B cell (primary cell): ENCODE measurements around the gene BTN3A1. TPM values are rescaled to one million over a fixed set of nuclear protein-coding genes. Genes with fewer than 3 reads are reported as not detected.

Source experiments
- ATAC-seq: fragments of 200-7000 bp; cut with Tn5 transposase; one replicate; pipeline ENCODE4 v1.10.0; 2021; ENCODE audit warnings: low read depth, mild to moderate bottlenecking, moderate number of reproducible peaks, moderate library complexity
- CTCF ChIA-PET: fragments of 350-600 bp; sonication (Branson Sonifier 250); formaldehyde crosslinking; loops from one replicate; lab custom pipeline; 2021; ENCODE audit warnings: antibody characterized with exemption, inconsistent platforms; lab: Charles Lee
- POLR2A ChIA-PET: fragments of 350-600 bp; sonication (Branson Sonifier 250); formaldehyde crosslinking; loops from one replicate; lab custom pipeline; 2021; ENCODE audit warnings: antibody characterized with exemption; lab: Charles Lee
- DNase-seq: peaks from one replicate; pipeline ENCODE4 v3.0.0; 2013
- H2AFZ ChIP-seq: 2 replicates; pipeline ENCODE4 v1.6.1; 2012; ENCODE audit warnings: mild to moderate bottlenecking, low read depth, low read length; ENCODE audit not compliant: insufficient read depth, poor library complexity, severe bottlenecking
- H3K27ac ChIP-seq, 2 donors: 1 replicate in 1 of 2; 2 replicates in 1 of 2; pipeline ENCODE4 v1.5.1; 2012 to 2013; ENCODE audit warnings: low read length in 2 of 2, mild to moderate bottlenecking in 2 of 2, moderate library complexity in 1 of 2
- H3K27me3 ChIP-seq, 4 experiments: fragments of 200-600 bp in 1 of 4; sonication (generic) in 1 of 4; replicated peaks in 1 of 4; 1 replicate in 2 of 4; 2 replicates in 2 of 4; pipeline versions ENCODE4 v1.6.1 to v1.7.0; 2013 to 2016; ENCODE audit warnings: low read length in 3 of 4, mild to moderate bottlenecking in 2 of 4, mixed read lengths in 1 of 4, moderate library complexity in 1 of 4; ENCODE audit not compliant: insufficient read depth in 4 of 4, control insufficient read depth in 3 of 4; ENCODE audit errors: control extremely low read depth in 1 of 4
- H3K36me3 ChIP-seq, 2 experiments: replicated peaks in 1 of 2; 1 replicate in 1 of 2; 2 replicates in 1 of 2; pipeline versions ENCODE4 v1.6.1 to v1.7.1; 2013; ENCODE audit warnings: low read length in 1 of 2; ENCODE audit not compliant: insufficient read depth in 2 of 2, control insufficient read depth in 1 of 2; ENCODE audit errors: control extremely low read depth in 1 of 2, extremely low read depth in 1 of 2
- H3K4me1 ChIP-seq, 2 donors: fragments of 200-600 bp in 1 of 2; sonication (generic) in 1 of 2; 1 replicate in 1 of 2; 2 replicates in 1 of 2; pipeline versions ENCODE4 v1.5.1 to v1.6.1; 2013 to 2017; ENCODE audit warnings: low read length in 2 of 2; ENCODE audit not compliant: control insufficient read depth in 2 of 2, insufficient read depth in 2 of 2
- H3K4me2 ChIP-seq: replicated peaks from 2 replicates; pipeline ENCODE3; 2012; ENCODE audit warnings: mild to moderate bottlenecking, low read depth, low read length; ENCODE audit not compliant: poor library complexity, severe bottlenecking
- H3K4me3 ChIP-seq, 5 experiments: fragments of 200-600 bp in 1 of 5; sonication (generic) in 1 of 5; 1 replicate in 3 of 5; 2 replicates in 2 of 5; pipeline versions ENCODE4 v1.5.1 to v1.7.0; 2011 to 2016; ENCODE audit warnings: low read length in 4 of 5, mild to moderate bottlenecking in 4 of 5, low read depth in 2 of 5, control low read depth in 1 of 5, moderate library complexity in 1 of 5; ENCODE audit not compliant: insufficient read depth in 1 of 5; ENCODE audit errors: control extremely low read depth in 1 of 5, extremely low read depth in 1 of 5
- H3K79me2 ChIP-seq: fragments of 200-600 bp; sonication (generic); one replicate; pipeline ENCODE4 v1.6.0; 2016; ENCODE audit warnings: low read length; ENCODE audit not compliant: control insufficient read depth, insufficient read depth
- H3K9ac ChIP-seq: fragments of 200-600 bp; sonication (generic); 2 replicates; pipeline ENCODE4 v1.6.1; 2017; ENCODE audit warnings: mild to moderate bottlenecking, low read length, moderate library complexity
- H3K9me3 ChIP-seq, 3 donors: one replicate each; pipeline versions ENCODE4 v1.6.1 to v1.7.1; 2013; ENCODE audit warnings: low read length in 2 of 3; ENCODE audit not compliant: control insufficient read depth in 2 of 3, insufficient read depth in 1 of 3; ENCODE audit errors: control extremely low read depth in 1 of 3
- H4K20me1 ChIP-seq: 2 replicates; pipeline ENCODE4 v1.6.0; 2012; ENCODE audit warnings: mild to moderate bottlenecking, low read length; ENCODE audit not compliant: insufficient read depth, control insufficient read depth, poor library complexity, severe bottlenecking
- H3K27ac Mint-ChIP-seq: one replicate; pipeline ENCODE4 v1.8.0; 2021; ENCODE audit warnings: mixed read lengths
- H3K27me3 Mint-ChIP-seq: one replicate; pipeline ENCODE4 v1.8.0; 2021; ENCODE audit warnings: mixed read lengths
- H3K4me1 Mint-ChIP-seq: one replicate; pipeline ENCODE4 v1.8.0; 2021; ENCODE audit warnings: mixed read lengths
- H3K4me3 Mint-ChIP-seq: one replicate; pipeline ENCODE4 v1.8.0; 2021; ENCODE audit warnings: mixed read lengths
- H3K9me3 Mint-ChIP-seq: one replicate; pipeline ENCODE4 v1.8.0; 2022; ENCODE audit warnings: mixed read lengths; ENCODE audit not compliant: insufficient read depth
- EZH2 ChIP-seq: IDR thresholded peaks from 2 replicates; pipeline ENCODE4 v1.6.1; 2012; ENCODE audit warnings: borderline replicate concordance, low read depth, mild to moderate bottlenecking, moderate library complexity, low read length; ENCODE audit not compliant: insufficient read depth, poor library complexity, severe bottlenecking
- WGBS: methylation state at CpG from one replicate; pipeline ENCODE4 v1.1.5; 2013; ENCODE audit warnings: missing lambda C conversion rate; ENCODE audit not compliant: insufficient coverage; 5-methylcytosine and 5-hydroxymethylcytosine counted together
- intact Hi-C: fragments of 100-400 bp; cut with micrococcal nuclease; formaldehyde crosslinking; loops from one replicate; pipeline ENCODE4 v1.10.0; 2022
- polyA plus RNA-seq: library from polyadenylated mRNA; depleted of rRNA; stranded (reverse); fragments of >200 nt; gene quantifications from 2 replicates; pipeline ENCODE4 v1.2.3, GENCODE V29; 2012
- total RNA-seq, 2 donors: library from RNA; stranded (reverse); fragments of 120-200 nt in 1 of 2; gene quantifications; 1 replicate in 1 of 2; 2 replicates in 1 of 2; pipeline versions ENCODE4 v1.2.3 to v1.2.4, GENCODE V29; 2013 to 2022
- TF ChIP-seq, protein P1 (sequence below): fragments of 200-600 bp; IDR thresholded peaks from one replicate; pipeline ENCODE4 v1.8.0; 2022; ENCODE audit warnings: antibody characterized with exemption, mild to moderate bottlenecking

The BTN3A1 gene
- total and polyA plus RNA-seq, 2 donors (not counting 1 experiment from before 2014, with no cell fraction given) = 133 to 175 TPM

DNA sequence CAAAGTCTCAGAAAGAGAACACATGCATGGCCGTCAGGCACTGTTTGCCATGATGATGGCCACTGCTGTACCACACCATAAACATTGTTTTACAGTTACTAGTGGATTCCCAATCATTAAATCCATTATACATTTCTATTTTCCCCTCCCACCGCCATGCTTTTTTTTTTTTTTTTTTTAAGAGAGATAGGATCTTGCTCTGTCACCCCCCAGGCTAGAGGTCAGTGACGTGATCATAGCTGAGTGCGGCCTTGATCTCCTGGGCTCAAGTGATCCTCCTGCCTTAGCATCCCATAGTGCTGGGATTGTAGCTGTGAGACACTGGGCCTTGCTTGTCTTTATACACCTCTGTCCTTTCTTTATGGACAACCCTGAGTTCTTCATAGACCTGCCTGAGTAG lies 33.9 kb downstream of the BTN3A1 start:
- H3K4me2 ChIP-seq = no peak overlapping the region
- no peak overlapping the region for H3K4me3 ChIP-seq
- peaks cover 8% of the 10 kb centered on the region for H3K9me3 Mint-ChIP-seq
- DNase-seq (no peak), ATAC-seq (no peak)
- no peak for TF ChIP-seq EZH2
- H3K4me3 Mint-ChIP-seq = no peak overlapping the region
- H2AFZ ChIP-seq = no peak overlapping the region
- peaks cover 8 to 10% of the 10 kb centered on the region in 2 donors for H3K4me1 ChIP-seq
- no peaks in the 10 kb centered on the region for H3K36me3 ChIP-seq
- CTCF ChIA-PET = interaction anchor here (0.9 to 1.2 kb wide), 2 partner anchors 10 to 16 kb away, joined by 3 to 4 read pairs; no protein-coding TSS in a partner anchor
- intact Hi-C loops = no loop called here
- no peaks in the 10 kb centered on the region for H4K20me1 ChIP-seq
- H3K4me1 Mint-ChIP-seq = peaks cover 14% of the 10 kb centered on the region
- peaks cover 8% of the 10 kb centered on the region for H3K79me2 ChIP-seq
- peaks cover 0 to 5% (median 4%) of the 10 kb centered on the region in 3 donors for H3K9me3 ChIP-seq
- 100% methylated on average over 3 of the region's 4 CpGs for whole genome bisulfite sequencing
- no peaks in the 10 kb centered on the region for H3K27me3 Mint-ChIP-seq
- no peaks in the 10 kb centered on the region for H3K27me3 ChIP-seq
- no peak overlapping the region for H3K9ac ChIP-seq
- H3K27ac ChIP-seq = no peak overlapping the region
- POLR2A ChIA-PET = no interaction called here
- no peak overlapping the region for H3K27ac Mint-ChIP-seq

DNA sequence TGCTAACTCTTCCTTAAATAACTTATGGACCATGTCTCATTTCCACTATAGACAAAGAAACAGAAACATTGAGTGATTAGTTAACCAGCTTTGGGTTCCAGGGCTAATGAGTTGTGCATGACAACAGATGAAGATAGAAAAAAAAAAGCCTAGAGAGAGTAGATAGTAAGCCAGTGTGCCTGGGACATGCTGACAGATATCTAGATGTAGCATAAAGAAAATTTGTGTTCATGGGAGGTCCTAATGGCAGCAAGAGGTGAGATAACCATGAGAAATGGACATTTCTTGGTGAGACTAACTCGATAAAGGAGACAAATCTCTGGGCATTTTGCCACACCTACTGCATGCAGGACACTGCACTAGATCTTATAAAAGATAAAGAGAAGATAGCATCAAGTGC lies 35.5 kb downstream of the BTN3A1 start:
- peaks cover 22% of the 10 kb centered on the region for H3K79me2 ChIP-seq
- H3K4me2 ChIP-seq = no peak overlapping the region
- peaks cover 19 to 25% of the 10 kb centered on the region in 2 donors for H3K4me1 ChIP-seq
- no peaks in the 10 kb centered on the region for H3K36me3 ChIP-seq
- POLR2A ChIA-PET = no interaction called here
- H3K9ac ChIP-seq = no peak overlapping the region
- ATAC-seq (no peak), DNase-seq (no peak)
- H2AFZ ChIP-seq = no peak overlapping the region
- intact Hi-C loops = no loop called here
- Mint-ChIP-seq H3K4me1 (peaks cover 24% of the 10 kb centered on the region), H3K27me3 (no peaks in the 10 kb centered on the region), H3K27ac (no peak overlapping the region), H3K4me3 (no peak overlapping the region), H3K9me3 (peaks cover 8% of the 10 kb centered on the region)
- H3K4me3 ChIP-seq = no peak overlapping the region
- H3K9me3 ChIP-seq = peaks cover 0 to 5% (median 4%) of the 10 kb centered on the region in 3 donors
- CTCF ChIA-PET = no interaction called here
- no peaks in the 10 kb centered on the region for H3K27me3 ChIP-seq
- H3K27ac ChIP-seq = no peak overlapping the region
- TF ChIP-seq, protein P1, sequence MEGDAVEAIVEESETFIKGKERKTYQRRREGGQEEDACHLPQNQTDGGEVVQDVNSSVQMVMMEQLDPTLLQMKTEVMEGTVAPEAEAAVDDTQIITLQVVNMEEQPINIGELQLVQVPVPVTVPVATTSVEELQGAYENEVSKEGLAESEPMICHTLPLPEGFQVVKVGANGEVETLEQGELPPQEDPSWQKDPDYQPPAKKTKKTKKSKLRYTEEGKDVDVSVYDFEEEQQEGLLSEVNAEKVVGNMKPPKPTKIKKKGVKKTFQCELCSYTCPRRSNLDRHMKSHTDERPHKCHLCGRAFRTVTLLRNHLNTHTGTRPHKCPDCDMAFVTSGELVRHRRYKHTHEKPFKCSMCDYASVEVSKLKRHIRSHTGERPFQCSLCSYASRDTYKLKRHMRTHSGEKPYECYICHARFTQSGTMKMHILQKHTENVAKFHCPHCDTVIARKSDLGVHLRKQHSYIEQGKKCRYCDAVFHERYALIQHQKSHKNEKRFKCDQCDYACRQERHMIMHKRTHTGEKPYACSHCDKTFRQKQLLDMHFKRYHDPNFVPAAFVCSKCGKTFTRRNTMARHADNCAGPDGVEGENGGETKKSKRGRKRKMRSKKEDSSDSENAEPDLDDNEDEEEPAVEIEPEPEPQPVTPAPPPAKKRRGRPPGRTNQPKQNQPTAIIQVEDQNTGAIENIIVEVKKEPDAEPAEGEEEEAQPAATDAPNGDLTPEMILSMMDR = no peak
- no peak for TF ChIP-seq EZH2
- H4K20me1 ChIP-seq = no peaks in the 10 kb centered on the region
- WGBS = no CpG with 5 or more reads among the region's 1 CpG
